ENCODE data around the gene TTC27.

Gene TTC27

DNA sequence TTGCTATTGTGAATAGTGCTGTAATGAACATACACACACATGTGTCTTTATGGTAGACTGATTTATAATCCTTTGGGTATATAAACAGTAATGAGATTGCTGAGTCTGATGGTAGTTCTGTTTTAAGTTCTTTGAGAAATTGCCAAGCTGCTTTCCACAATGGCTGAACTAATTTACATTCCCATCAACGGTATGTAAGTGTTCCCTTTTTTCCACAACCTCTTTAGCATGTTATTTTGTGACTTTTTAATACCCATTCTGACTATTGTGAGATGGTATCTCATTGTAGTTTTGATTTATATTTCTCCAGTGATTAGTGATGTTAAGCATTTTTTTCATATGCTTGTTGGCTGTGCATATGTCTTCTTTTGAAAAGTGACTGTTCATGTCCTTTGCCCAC is 86.7 kb downstream of the TTC27 start:
- TF ChIP-seq, protein P1, sequence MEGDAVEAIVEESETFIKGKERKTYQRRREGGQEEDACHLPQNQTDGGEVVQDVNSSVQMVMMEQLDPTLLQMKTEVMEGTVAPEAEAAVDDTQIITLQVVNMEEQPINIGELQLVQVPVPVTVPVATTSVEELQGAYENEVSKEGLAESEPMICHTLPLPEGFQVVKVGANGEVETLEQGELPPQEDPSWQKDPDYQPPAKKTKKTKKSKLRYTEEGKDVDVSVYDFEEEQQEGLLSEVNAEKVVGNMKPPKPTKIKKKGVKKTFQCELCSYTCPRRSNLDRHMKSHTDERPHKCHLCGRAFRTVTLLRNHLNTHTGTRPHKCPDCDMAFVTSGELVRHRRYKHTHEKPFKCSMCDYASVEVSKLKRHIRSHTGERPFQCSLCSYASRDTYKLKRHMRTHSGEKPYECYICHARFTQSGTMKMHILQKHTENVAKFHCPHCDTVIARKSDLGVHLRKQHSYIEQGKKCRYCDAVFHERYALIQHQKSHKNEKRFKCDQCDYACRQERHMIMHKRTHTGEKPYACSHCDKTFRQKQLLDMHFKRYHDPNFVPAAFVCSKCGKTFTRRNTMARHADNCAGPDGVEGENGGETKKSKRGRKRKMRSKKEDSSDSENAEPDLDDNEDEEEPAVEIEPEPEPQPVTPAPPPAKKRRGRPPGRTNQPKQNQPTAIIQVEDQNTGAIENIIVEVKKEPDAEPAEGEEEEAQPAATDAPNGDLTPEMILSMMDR (conservative IDR thresholded peaks at IDR 0.05; ENCODE audit: low read depth) = no peak
- no peak for DNase-seq (ENCODE audit: low spot score)
- ChIA-PET POLR2A (ENCODE audit: low non-redundant PET) (no interaction called here), CTCF (interaction anchor here (0.6 kb wide), 1 partner anchor 28 kb away, joined by 4 read pairs; no protein-coding TSS in a partner anchor)
- H3K27ac ChIP-seq = no peak overlapping the region

DNA sequence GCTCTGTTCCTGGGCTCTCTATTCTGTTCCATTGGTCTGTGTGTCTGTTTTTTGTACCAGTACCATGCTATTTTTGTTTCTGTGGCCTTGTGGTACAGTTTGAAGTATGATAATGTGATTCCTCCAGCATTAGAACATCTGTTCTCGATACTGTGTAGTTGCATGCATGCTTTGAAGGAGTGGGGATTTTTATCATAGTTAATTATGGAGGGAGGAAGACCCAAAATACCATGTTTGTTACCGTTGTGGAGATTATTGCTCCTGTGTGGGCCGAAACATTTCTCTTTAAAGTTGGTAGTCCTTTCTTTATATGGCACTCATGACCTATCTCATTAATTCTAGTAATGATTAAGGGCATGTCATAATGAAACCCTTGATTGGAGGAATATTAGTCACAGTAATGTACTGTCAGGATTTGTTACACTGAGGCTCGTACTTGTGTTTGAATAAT is 87.6 kb downstream of the TTC27 start:
- no peak overlapping the region for H3K27ac ChIP-seq
- ChIA-PET CTCF (interaction anchor here (0.6 kb wide), 1 partner anchor 603 kb away, joined by 4 read pairs; no protein-coding TSS in a partner anchor), POLR2A (ENCODE audit: low non-redundant PET) (no interaction called here)
- peak; percentile 25 for DNase-seq (ENCODE audit: low spot score)
- TF ChIP-seq, protein P1 (conservative IDR thresholded peaks at IDR 0.05; ENCODE audit: low read depth) = no peak

DNA sequence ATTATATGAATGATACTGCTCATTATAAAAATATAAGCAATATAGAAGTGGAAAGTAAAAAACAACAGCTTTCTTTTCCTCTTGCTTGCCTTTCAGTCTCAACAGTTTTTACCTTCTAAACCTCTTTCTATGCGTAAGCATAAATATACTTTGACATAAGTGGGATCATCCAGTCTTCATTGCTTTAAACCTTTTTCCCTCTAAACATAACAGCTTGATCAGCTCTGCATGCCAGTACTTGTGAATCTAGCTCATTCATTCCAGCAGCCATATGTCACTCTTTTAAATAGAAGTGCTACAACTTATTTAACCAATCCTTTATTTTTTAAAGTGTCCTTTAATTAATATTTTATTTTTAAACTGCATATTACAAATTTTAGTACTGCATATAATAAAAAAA is 88.1 kb downstream of the TTC27 start:
- CTCF ChIA-PET = interaction anchor here (0.6 kb wide), 2 partner anchors 319 to 603 kb away, joined by 3 to 4 read pairs; no protein-coding TSS in a partner anchor
- POLR2A ChIA-PET (ENCODE audit: low non-redundant PET) = no interaction called here
- DNase-seq (ENCODE audit: low spot score) = peak; percentile 58
- no peak overlapping the region for H3K27ac ChIP-seq
- TF ChIP-seq, protein P1 (conservative IDR thresholded peaks at IDR 0.05; ENCODE audit: low read depth) = no peak

DNA sequence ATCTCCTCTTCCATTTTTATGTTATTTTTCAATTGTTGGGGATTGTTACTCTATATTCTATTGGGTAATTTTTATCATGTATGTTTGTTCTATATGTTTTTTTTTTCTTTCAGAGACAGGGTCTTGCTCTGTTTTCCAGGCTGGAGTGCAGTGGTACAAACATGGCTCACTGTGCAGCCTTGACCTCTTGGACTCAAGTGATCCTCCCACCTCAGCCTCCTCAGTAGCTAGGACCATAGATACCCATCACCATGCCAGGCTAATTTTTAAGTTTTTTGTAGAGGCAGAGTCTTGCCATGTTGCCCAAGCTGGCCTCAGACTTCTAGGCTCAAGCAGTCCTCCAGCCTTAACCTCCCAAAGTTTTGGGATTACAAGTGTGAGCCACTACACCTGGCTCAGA is 88.7 kb downstream of the TTC27 start:
- POLR2A ChIA-PET (ENCODE audit: low non-redundant PET) = no interaction called here
- TF ChIP-seq, protein P1 (conservative IDR thresholded peaks at IDR 0.05; ENCODE audit: low read depth) = no peak
- H3K27ac ChIP-seq = peak overlapping the region; percentile 35; the same call in 1 of the 2 replicates

DNA sequence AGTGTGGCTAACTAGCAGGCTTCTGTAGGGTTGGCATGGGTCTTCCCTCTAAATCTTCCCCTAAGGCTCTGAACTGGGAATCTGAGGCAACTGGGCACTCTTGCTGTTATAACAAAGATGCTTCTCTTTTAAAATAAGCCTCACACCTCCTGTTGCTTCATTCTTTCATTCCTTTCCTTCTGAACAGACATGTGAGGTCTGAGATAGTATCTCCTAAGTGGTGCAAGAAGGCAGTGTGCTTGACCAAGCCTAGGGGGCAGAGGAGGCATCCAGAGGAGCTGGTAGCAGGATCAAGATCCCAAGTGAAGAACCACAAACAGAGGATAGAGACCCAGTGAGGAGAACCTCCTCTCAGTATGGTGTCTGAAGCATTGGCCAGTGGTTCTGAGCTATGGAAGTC is 90.9 kb downstream of the TTC27 start:
- ChIA-PET POLR2A (ENCODE audit: low non-redundant PET) (no interaction called here), CTCF (no interaction called here)
- TF ChIP-seq, protein P1 (conservative IDR thresholded peaks at IDR 0.05; ENCODE audit: low read depth) = no peak
- DNase-seq (ENCODE audit: low spot score) = no peak
- H3K27ac ChIP-seq = no peak overlapping the region

More for the DNA sequence above, 88.7 kb downstream of the TTC27 start:
- CTCF ChIA-PET = interaction anchor here (0.6 kb wide), 1 partner anchor 318 kb away, joined by 3 read pairs; no protein-coding TSS in a partner anchor
- DNase-seq (ENCODE audit: low spot score) = no peak

DNA sequence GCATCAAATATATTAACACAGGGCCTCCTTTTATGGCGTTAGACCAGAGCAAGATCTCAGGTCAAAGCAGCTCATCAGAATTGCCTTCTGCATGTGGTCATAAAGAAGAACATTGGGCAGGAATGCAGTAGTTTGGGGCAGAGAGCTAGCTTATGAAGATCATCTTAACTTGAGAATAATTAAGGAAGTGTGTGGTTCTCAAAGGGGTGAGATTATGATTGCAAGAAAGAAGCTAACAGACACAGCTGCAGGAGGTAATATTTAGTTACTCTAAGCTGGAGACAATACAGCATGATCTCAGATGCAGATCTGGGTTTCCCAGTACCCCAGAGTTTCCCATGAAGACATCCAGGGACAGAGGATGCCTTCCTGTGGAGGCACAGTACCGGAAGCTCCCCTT is 91.6 kb downstream of the TTC27 start:
- DNase-seq (ENCODE audit: low spot score) = no peak
- H3K27ac ChIP-seq = no peak overlapping the region
- TF ChIP-seq, protein P1 (conservative IDR thresholded peaks at IDR 0.05; ENCODE audit: low read depth) = no peak
- ChIA-PET POLR2A (ENCODE audit: low non-redundant PET) (no interaction called here), CTCF (interaction anchor here (0.7 kb wide), 1 partner anchor 33 kb away, joined by 4 read pairs; no protein-coding TSS in a partner anchor)
